Adrenal gland (tissue), 12 donors: ENCODE results near the gene BUD13. TPM values are rescaled to one million over a fixed set of nuclear protein-coding genes. Genes with fewer than 3 reads are reported as not detected.

Experiments used
- DNase-seq, 7 donors: peaks; one replicate each; pipeline ENCODE4 v3.0.0-alpha.2; 2019 to 2020
- H3K27ac ChIP-seq, 5 donors: fragments of 200-600 bp; sonication (generic) in 4 of 5; 1 replicate in 3 of 5; 2 replicates in 2 of 5; pipeline versions ENCODE4 v1.5.1 to v1.8.0; 2016 to 2020; ENCODE audit warnings: mild to moderate bottlenecking in 1 of 5
- H3K27me3 ChIP-seq: fragments of 200-600 bp; 2 replicates; pipeline ENCODE4 v1.8.0; 2021
- H3K36me3 ChIP-seq, 2 donors: fragments of 200-600 bp; replicated peaks in 1 of 2; 1 replicate in 1 of 2; 2 replicates in 1 of 2; pipeline versions ENCODE4 v1.5.1 to v1.8.0; 2018 to 2022
- H3K4me1 ChIP-seq, 2 donors: fragments of 200-600 bp; replicated peaks in 1 of 2; 1 replicate in 1 of 2; 2 replicates in 1 of 2; pipeline versions ENCODE4 v1.5.1 to v1.8.0; 2018 to 2021
- H3K4me3 ChIP-seq, 4 donors: fragments of 200-600 bp; sonication (generic) in 3 of 4; one replicate each; pipeline ENCODE4 v1.5.1; 2016 to 2018
- H3K9me3 ChIP-seq, 3 donors: fragments of 200-600 bp; sonication (generic) in 1 of 3; replicated peaks in 1 of 3; 1 replicate in 2 of 3; 2 replicates in 1 of 3; pipeline versions ENCODE4 v1.5.1 to v1.8.0; 2016 to 2021
- CTCF ChIP-seq, 6 experiments: fragments of 450-650 bp in 4 of 6; fragments of 200-600 bp in 2 of 6; sonication (generic) in 1 of 6; IDR thresholded peaks; 1 replicate in 5 of 6; 2 replicates in 1 of 6; pipeline versions ENCODE4 v1.5.1 to v1.8.0; 2016 to 2021; ENCODE audit warnings: antibody characterized with exemption in 6 of 6, mild to moderate bottlenecking in 2 of 6, moderate library complexity in 1 of 6
- POLR2A ChIP-seq, 2 donors: fragments of 450-650 bp; IDR thresholded peaks; one replicate each; pipeline ENCODE4 v1.6.1; 2017; ENCODE audit warnings: antibody characterized with exemption in 2 of 2, mild to moderate bottlenecking in 2 of 2, moderate library complexity in 1 of 2
- WGBS, 4 donors: extraction: QIAGEN DNeasy Blood & Tissue Kit in 2 of 4; methylation state at CpG; one replicate each; pipeline versions ENCODE4 v1.1.5 to v1.1.7; 2013 to 2017; 5-methylcytosine and 5-hydroxymethylcytosine counted together
- intact Hi-C, 2 donors: fragments of 100-400 bp; cut with DNase I; formaldehyde crosslinking; loops; one replicate each; pipeline versions ENCODE4 v1.14.1 to v1.15.0; 2022 to 2023
- polyA plus RNA-seq, 3 donors: library from polyadenylated mRNA; stranded (reverse); fragments of 200-250 nt in 2 of 3; fragments of 350-450 nt in 1 of 3; fragmentation: Illumina TruSeq in 1 of 3; extraction: RNeasy Lipid Tissue Mini Kit (QIAGEN cat#74804) in 1 of 3; gene quantifications; one replicate each; pipeline ENCODE4 v1.2.3, GENCODE V29; 2013 to 2014
- total RNA-seq, 9 donors: library from RNA; depleted of rRNA in 4 of 9; stranded (reverse); fragments of >200 nt in 4 of 9; fragments of 120-200 nt in 1 of 9; fragmentation: NEBNext Ultra II Directional in 1 of 9; extraction: Animal tissue kit (Norgen Biotek cat#: 25700) in 1 of 9; gene quantifications; one replicate each; pipeline versions ENCODE4 v1.1.0 to v1.2.4, GENCODE V29; 2013 to 2023
- donor health status: healthy with polysubstance abuse.
- donor health status: Bipolar disorder and iron deficiency.
- donor health status: DM: yes; HTN: yes; CAD: no.
- donor health status: DM: no; HTN: no; CAD: no.
- donor health status: DM: no; HTN: no; CAD: no.
- donor health status: DM: yes; HTN: yes; CAD: no.

The BUD13 gene
- total and polyA plus RNA-seq, 12 donors: 7.5 to 20.4 (median 11.4) TPM

GRCh38 chr11:116812109-116812508 is 39.3 kb upstream of the BUD13 start:
- no peak for DNase-seq
- Histone ChIP-seq H3K36me3 (no peaks in the 10 kb centered on the region), H3K4me1 (no peaks in the 10 kb centered on the region), H3K27me3 (no peaks in the 10 kb centered on the region), H3K4me3 (no peak overlapping the region), H3K9me3 (no peaks in the 10 kb centered on the region), H3K27ac (no peak overlapping the region)
- intact Hi-C loops: no loop called here
- TF ChIP-seq POLR2A (IDR thresholded peaks at IDR 0.05): no peak
- TF ChIP-seq CTCF (IDR thresholded peaks at IDR 0.05): no peak
- WGBS, 4 donors: 93 to 98% (median 95%) methylated on average over 4 of the region's 4 CpGs

GRCh38 chr11:116811194-116811593 is 38.4 kb upstream of the BUD13 start:
- no peaks in the 10 kb centered on the region for H3K36me3 ChIP-seq
- no peak for DNase-seq
- no peak for TF ChIP-seq POLR2A (IDR thresholded peaks at IDR 0.05)
- TF ChIP-seq CTCF (IDR thresholded peaks at IDR 0.05): no peak
- no peaks in the 10 kb centered on the region for H3K27me3 ChIP-seq
- WGBS, 4 donors: 80 to 85% (median 83%) methylated on average over 3 of the region's 3 CpGs
- no peaks in the 10 kb centered on the region for H3K9me3 ChIP-seq
- intact Hi-C loops: no loop called here
- no peak overlapping the region for H3K4me3 ChIP-seq
- no peak overlapping the region for H3K27ac ChIP-seq
- no peaks in the 10 kb centered on the region for H3K4me1 ChIP-seq

- WGBS, 4 donors: 75 to 82% (median 79%) methylated on average over 14 of the region's 14 CpGs
- no peak for DNase-seq
- Histone ChIP-seq H3K4me1 (no peaks in the 10 kb centered on the region), H3K36me3 (no peaks in the 10 kb centered on the region), H3K9me3 (no peaks in the 10 kb centered on the region), H3K27ac (no peak overlapping the region), H3K27me3 (no peaks in the 10 kb centered on the region), H3K4me3 (no peak overlapping the region)
- intact Hi-C loops: no loop called here
- TF ChIP-seq POLR2A (IDR thresholded peaks at IDR 0.05) (no peak), CTCF (IDR thresholded peaks at IDR 0.05) (no peak)
Measured at GRCh38 chr11:116808262-116809175, 35.7 kb upstream of the BUD13 start.

- WGBS, 4 donors: 86 to 90% (median 89%) methylated on average over 6 of the region's 6 CpGs
- H3K9me3 ChIP-seq: no peaks in the 10 kb centered on the region
- no peak overlapping the region for H3K4me3 ChIP-seq
- DNase-seq: no peak
- H3K36me3 ChIP-seq: no peaks in the 10 kb centered on the region
- H3K4me1 ChIP-seq: no peaks in the 10 kb centered on the region
- no peaks in the 10 kb centered on the region for H3K27me3 ChIP-seq
- TF ChIP-seq CTCF (IDR thresholded peaks at IDR 0.05): no peak
- H3K27ac ChIP-seq: no peak overlapping the region
- intact Hi-C loops: no loop called here
Measured at GRCh38 chr11:116807601-116808261, 34.9 kb upstream of the BUD13 start.
